GM18499 (cell line): ENCODE results near the gene LRP10.
"Not testable (repeated sequence)": the region's sequence is repeated elsewhere in the genome, so short reads cannot be mapped to it uniquely, and the experiment has no call there.

ENCODE experiments used
- ATAC-seq: cut with Tn5 transposase; IDR thresholded peaks from one replicate; pipeline ENCODE4 v1.9.1; 2021; ENCODE audit warnings: moderate number of reproducible peaks; ENCODE audit not compliant: insufficient read depth, unreplicated experiment

LRP10 gene

DNA sequence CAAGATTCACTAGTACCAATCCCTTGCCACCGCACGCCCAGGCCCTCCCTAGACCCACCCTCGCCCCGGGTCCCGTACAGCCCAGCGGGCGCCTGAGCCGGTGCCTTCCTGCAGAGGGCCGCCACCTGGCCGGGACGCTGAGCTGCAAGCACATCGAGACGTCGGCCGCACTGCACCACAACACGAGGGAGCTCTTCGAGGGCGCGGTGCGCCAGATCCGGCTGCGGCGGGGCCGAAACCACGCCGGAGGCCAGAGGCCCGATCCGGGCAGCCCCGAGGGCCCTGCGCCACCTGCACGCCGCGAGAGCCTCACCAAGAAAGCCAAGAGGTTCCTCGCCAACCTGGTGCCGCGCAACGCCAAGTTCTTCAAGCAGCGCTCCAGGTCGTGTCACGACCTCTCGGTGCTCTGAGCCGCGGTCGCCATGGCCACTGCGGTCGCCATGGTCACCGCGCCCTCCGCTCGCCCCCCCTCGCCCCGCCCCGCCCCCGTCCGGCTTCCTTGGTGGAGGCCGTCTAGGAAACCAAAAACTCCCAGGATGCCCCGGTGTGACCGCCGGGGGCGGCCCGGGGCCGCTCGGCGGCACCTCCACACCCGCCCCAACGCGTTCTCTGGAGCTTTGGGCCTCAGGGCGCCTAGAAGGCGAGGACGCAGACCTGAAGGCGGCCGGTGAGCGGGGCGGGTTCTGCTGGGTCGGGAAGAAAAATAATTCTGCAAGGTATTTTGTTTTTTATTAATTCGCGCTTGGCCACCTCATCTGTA is 15.1 kb downstream of the LRP10 start:
- no peak for ATAC-seq

DNA sequence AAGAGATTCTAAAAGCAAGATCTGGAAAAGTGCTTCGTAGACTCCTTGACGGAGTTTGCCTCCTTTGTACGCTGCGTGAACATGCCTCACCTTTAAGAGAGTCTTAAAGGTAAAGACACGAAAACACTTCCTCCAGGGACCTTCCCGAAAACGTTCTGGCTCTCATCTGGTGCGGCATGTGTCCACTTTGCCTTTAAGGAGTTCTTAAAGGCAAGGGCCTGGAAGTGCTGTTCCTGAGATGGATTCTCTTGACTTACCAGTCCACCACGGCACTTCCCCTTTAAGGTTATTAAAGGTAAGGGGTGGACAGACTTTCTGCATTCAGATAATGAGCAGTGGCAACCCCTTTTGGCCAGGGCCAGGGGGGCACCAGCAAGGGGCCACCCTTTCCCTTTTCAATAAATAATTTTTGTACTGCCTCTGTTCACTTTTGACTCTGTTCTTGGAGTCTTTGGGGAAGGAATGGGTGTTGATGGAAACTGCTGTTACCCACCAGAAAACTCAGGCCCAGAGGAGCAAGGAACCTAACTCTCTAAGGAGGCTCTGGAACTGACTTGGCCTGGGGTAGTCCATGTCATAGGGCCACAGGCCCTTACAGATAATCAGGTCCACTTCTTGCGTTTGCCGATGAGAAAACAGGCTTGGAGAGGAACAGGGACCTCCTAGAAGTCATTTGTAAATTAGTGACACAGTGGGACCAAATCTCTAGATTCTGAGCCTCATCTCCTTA is 15.9 kb downstream of the LRP10 start:
- ATAC-seq: no peak

- no peak for ATAC-seq
Measured at GRCh38 chr14:22887990-22888378, 16.4 kb downstream of the LRP10 start.

GRCh38 chr14:22888662-22889061 is 17.1 kb downstream of the LRP10 start:
- ATAC-seq: no peak

- ATAC-seq: no peak
Measured at GRCh38 chr14:22890416-22890815, 18.9 kb downstream of the LRP10 start.

DNA sequence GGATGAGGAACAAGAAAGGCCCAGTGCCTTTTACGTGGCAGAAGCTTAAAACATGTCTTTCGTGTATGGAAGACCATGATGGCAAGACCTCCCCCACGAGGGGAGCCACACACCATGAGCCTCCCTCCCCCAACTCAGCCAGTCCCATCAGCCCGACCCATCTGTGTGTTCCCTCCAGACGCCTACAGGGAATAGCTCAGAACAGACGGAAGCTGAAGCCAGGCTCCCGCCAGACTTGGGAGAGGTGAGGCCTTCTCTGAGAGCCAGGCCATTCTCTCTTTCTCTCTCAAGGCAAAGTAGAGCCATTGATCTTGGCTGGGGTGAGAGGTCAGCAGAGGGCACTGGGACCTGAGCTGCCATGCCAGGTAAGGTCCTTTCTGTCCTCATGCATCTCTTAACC is 20.9 kb downstream of the LRP10 start:
- ATAC-seq: no peak

GRCh38 chr14:22893706-22894105 is 22.2 kb downstream of the LRP10 start:
- ATAC-seq: no peak

DNA sequence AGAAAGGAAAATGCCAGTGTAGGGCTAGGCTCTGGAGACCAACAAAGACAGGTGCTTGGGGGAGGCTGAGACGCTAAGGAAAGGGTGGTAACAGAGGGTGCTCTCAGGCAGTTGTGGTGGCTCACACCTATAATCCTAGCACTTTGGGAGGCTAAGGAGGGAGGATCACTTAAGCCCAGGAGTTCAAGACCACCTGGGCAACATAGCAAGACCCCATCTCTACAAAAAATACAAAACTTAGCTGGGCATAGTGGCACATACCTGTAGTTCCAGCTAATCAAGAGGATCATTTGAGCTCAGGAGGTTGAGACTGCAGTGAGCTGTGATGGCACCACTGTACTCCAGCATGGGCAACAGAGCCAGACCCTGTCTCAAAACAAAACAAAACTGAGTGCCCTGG is 23.9 kb downstream of the LRP10 start:
- no peak for ATAC-seq

DNA sequence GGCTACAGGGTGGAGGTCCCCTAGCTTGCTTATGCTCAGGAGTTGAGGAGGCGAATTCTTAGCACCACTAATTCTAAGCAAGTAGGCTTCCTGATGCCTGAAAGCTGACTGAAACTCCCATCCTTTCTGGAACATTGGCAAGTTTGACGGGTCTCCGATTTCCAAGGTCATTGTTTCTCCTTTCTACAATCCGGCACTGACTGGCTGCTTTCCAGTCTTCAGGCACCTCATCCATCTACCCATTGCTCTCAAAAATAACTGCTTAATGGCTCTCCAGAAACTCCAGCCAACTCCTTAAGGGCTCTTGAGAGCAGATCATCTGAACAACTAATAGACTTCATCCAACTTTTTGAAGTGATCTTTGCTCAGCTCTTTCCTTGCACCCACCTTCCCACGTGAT is 24.8 kb downstream of the LRP10 start:
- ATAC-seq: no peak

DNA sequence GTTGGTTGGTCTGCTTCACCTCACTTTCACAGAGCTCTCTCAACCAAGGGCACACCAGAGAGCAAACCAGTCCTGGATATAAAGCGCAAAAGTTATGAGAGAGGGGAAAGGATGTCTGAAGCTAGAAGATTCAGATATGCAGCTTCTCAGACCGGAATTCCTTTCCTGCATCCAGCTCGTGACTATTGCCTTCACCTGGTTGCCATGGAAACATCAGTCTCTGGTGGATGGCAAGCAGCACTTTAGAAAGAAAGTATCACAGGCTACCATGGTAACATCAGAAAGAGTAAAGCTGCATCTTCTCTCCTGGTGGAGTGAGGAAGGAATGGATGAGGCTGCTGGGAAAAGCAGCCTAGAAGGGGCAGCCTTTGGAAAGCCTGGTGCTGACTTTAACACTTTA is 25.2 kb downstream of the LRP10 start:
- no peak for ATAC-seq

- ATAC-seq: no peak
Measured at GRCh38 chr14:22897357-22897756, 25.8 kb downstream of the LRP10 start.

GRCh38 chr14:22898302-22899090 is 27.0 kb downstream of the LRP10 start:
- ATAC-seq: no peak

GRCh38 chr14:22900081-22900799 is 28.7 kb downstream of the LRP10 start:
- no peak for ATAC-seq

- no peak for ATAC-seq
Measured at GRCh38 chr14:22901799-22902198, 30.3 kb downstream of the LRP10 start.

- no peak for ATAC-seq
Measured at GRCh38 chr14:22903742-22904087, 32.2 kb downstream of the LRP10 start.

GRCh38 chr14:22905627-22906026 is 34.1 kb downstream of the LRP10 start:
- ATAC-seq: no peak

GRCh38 chr14:22906073-22906472 is 34.5 kb downstream of the LRP10 start:
- no peak for ATAC-seq

GRCh38 chr14:22907429-22907828 is 35.9 kb downstream of the LRP10 start:
- ATAC-seq: no peak

GRCh38 chr14:22908601-22909000 is 37.1 kb downstream of the LRP10 start:
- no peak for ATAC-seq

DNA sequence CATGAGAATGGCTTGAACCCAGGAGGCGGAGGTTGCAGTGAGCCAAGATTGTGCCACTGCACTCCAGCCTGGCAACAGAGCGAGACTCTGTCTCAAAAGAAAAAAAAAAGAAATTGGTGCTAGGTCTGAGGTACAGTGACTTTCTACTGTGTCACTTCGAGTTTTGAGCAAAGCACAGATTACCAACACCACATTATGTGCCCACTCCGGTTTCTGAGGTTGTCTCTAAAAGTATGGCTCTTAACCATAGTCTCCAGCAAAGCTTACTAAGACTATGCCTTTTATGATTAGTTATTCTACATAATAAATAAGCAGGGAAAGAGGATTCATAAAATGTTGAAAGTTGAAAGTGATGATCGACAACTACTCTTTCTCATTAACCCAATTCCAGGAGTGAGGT is 39.4 kb downstream of the LRP10 start:
- no peak for ATAC-seq

DNA sequence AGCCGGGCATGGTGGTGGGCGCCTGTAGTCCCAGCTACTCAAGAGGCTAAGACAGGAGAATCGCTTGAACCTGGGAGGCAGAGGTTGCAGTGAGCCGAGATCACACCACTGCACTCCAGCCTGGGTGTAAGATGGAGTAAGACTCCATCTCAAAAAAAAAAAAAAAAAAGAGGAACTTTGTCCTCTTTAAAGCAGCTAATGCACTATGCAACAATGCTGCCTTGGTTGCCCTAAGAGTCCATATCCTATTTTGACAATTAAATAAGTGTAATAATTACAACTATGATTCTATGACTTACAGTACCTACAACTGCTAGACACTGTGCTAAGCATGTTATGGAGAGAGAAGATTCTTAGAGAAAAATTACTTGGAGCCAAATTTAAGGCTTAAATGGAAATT is 43.3 kb downstream of the LRP10 start:
- ATAC-seq: not testable (repeated sequence)
